Adrenal gland (tissue), 5 donors: ENCODE results near the gene TBATA.

Experiments used
- POLR2A ChIP-seq, 2 donors: fragments of 450-650 bp; IDR thresholded peaks; one replicate each; pipeline ENCODE4 v1.6.1; 2017; ENCODE audit warnings: antibody characterized with exemption in 2 of 2, mild to moderate bottlenecking in 2 of 2, moderate library complexity in 1 of 2
- TF ChIP-seq, protein P1 (sequence below), 6 experiments: fragments of 450-650 bp in 4 of 6; fragments of 200-600 bp in 2 of 6; sonication (generic) in 1 of 6; IDR thresholded peaks; 1 replicate in 5 of 6; 2 replicates in 1 of 6; pipeline versions ENCODE4 v1.5.1 to v1.8.0; 2016 to 2021; ENCODE audit warnings: antibody characterized with exemption in 6 of 6, mild to moderate bottlenecking in 2 of 6, moderate library complexity in 1 of 6
- donor health status: DM: no; HTN: no; CAD: no.

DNA sequence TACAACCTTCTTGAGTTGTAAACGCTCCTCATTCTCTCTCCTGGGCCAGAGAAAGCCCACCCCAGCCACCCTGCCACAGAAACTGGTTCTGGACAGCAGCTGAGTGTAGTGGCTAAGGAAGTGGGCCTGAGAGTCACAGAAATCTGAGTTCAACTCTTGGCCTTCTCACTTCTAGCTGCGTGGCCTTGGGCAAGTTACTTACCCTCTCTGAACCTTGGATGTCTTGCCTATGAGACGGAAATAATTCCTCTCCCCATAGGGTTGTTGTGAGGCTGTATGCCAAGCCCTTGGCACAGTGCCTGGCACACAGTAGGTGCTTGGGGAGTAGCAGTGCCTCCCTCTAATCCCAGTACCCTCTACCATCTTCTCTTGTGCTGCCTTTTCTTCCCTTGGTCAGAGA, 61.4 kb downstream of the TBATA start:
- TF ChIP-seq, protein P1, sequence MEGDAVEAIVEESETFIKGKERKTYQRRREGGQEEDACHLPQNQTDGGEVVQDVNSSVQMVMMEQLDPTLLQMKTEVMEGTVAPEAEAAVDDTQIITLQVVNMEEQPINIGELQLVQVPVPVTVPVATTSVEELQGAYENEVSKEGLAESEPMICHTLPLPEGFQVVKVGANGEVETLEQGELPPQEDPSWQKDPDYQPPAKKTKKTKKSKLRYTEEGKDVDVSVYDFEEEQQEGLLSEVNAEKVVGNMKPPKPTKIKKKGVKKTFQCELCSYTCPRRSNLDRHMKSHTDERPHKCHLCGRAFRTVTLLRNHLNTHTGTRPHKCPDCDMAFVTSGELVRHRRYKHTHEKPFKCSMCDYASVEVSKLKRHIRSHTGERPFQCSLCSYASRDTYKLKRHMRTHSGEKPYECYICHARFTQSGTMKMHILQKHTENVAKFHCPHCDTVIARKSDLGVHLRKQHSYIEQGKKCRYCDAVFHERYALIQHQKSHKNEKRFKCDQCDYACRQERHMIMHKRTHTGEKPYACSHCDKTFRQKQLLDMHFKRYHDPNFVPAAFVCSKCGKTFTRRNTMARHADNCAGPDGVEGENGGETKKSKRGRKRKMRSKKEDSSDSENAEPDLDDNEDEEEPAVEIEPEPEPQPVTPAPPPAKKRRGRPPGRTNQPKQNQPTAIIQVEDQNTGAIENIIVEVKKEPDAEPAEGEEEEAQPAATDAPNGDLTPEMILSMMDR (IDR thresholded peaks at IDR 0.05) = no peak
- TF ChIP-seq POLR2A (IDR thresholded peaks at IDR 0.05) = no peak
